Measurements from ENCODE around the gene GABPB1.
A peak's percentile ranks its signal among the peaks of the same experiment; 100 is the strongest.
"Not testable (repeated sequence)": the region's sequence is repeated elsewhere in the genome, so short reads cannot be mapped to it uniquely, and the experiment has no call there.

Gene GABPB1

DNA sequence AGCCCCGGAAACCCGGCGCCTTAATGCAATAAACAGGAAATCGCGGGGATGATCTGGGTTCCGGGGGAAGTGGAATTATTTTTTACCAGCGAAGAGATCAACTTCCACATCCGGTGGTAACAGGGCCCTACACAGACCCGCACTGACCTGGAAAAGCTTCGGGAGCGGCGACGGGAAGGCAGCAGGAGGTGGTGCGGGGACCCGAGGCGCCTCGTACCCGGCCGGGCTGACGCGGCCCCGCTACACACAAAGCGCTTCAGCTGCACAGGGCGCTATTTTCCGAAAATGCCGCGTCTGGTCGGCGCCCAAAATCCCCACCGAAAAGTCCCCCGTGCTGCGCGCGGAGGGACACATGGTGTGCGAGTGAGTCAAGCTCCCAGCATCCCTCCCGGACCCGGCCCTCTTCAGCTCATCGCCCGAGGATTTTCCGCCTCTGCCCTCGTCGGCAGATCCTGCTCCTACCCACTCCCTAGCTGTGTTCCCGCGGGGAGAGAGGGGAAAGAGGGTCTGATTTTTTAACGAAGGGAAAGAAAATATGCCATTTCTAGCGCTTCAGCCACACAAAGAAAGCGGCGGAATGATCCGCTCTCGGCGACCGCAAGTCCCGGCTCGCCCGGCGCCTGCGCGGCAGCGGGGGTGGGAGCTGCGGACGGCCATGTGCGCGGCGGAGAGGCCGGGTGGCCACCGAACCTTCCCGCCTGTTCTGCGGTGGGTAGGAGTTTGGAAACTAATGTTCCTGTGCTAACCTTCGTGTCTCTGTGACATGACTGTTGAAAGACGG, at the start of gene GABPB1:
Gene GABPB1 (minus strand): TSS at position 361 of the 781 bp plus-strand sequence. CDS start 45,400 bp downstream, outside the sequence.
- TF ChIP-seq, protein P1, sequence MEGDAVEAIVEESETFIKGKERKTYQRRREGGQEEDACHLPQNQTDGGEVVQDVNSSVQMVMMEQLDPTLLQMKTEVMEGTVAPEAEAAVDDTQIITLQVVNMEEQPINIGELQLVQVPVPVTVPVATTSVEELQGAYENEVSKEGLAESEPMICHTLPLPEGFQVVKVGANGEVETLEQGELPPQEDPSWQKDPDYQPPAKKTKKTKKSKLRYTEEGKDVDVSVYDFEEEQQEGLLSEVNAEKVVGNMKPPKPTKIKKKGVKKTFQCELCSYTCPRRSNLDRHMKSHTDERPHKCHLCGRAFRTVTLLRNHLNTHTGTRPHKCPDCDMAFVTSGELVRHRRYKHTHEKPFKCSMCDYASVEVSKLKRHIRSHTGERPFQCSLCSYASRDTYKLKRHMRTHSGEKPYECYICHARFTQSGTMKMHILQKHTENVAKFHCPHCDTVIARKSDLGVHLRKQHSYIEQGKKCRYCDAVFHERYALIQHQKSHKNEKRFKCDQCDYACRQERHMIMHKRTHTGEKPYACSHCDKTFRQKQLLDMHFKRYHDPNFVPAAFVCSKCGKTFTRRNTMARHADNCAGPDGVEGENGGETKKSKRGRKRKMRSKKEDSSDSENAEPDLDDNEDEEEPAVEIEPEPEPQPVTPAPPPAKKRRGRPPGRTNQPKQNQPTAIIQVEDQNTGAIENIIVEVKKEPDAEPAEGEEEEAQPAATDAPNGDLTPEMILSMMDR (IDR thresholded peaks at IDR 0.05; ENCODE audit: insufficient read depth, low read depth, low read length, missing control alignments), result no peak
- peak; percentile 96 for DNase-seq (ENCODE audit: low read depth)
- peak within 1 kb of the TSS; percentile 90 for H3K4me3 ChIP-seq (ENCODE audit: low read length)

DNA sequence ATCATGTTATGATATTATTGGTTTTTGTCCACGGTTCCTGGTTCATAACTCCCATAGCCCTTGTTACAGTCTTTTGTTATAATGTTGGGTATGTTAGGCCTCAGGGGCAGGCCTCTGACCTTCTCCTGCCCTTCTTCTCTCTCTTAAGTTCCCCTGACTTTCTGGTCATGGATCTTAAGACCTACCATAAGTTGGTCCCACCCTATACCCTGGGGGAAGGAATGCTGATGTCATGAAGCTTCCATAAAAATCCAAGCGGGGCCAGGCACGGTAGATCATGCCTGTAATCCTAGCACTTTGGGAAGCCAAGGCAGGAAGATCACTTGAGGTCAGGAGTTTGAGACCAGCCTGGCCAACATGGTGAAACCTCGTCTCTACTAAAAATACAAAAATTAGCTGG, 36.6 kb upstream of the GABPB1 start:
- not testable (repeated sequence) for H3K4me3 ChIP-seq (ENCODE audit: low read length); DNase-seq (ENCODE audit: low read depth)

DNA sequence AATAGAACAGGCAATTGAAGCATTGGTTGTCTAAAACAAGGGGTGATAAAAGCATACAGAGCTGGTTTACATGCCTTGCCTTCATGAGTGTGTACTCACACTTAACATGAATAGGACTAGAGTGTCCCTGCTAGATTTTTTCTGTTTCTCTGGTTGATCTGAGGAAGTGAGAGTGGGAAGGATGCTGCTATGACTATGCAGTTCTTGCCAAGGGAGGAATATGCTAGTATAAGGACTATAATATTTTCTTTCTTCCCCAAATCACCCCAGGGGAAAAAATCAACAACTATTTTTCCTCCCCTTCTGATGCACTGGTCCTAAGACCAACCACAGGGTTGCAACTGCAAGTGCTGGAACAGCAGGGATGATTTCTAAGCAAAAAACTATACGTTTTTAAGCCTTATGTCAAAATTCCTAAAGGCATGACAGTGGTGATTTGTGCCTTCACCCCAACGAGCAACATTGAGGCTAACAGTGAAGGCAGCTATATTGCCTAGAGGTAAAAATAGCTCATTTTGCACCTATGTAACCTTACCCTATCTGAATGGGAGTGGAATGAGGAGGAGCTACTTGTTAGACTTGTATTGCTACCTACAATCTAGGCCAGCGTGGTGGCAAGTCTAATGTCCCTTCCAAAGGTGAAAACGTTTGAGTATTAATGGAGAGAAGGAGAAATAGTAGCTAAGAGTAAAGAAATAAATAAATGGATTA, 35.7 kb upstream of the GABPB1 start:
- TF ChIP-seq, protein P1 (IDR thresholded peaks at IDR 0.05; ENCODE audit: insufficient read depth, low read depth, low read length, missing control alignments), result no peak
- peak; percentile 52 for DNase-seq (ENCODE audit: low read depth)
- no peak overlapping the region for H3K4me3 ChIP-seq (ENCODE audit: low read length)

DNA sequence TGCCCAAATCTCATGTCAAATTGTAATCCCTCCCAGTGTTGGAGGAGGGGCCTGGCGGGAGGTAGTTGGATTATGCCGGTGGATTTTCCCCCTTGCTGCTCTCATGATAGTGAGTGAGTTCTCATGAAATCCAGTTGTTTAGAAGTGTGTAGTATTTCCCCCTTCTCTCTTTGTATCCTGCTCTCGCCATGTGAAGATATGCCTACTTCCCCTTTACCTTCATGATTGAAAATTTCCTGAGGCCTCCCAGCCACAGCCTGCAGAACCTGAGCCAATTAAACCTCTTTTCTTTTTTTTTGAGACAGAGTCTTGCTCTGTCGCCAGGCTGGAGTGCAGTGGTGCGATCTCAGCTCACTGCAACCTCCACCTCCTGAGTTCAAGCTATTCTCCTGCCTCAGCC, 27.4 kb upstream of the GABPB1 start:
- H3K4me3 ChIP-seq (ENCODE audit: low read length); DNase-seq (ENCODE audit: low read depth): not testable (repeated sequence)

DNA sequence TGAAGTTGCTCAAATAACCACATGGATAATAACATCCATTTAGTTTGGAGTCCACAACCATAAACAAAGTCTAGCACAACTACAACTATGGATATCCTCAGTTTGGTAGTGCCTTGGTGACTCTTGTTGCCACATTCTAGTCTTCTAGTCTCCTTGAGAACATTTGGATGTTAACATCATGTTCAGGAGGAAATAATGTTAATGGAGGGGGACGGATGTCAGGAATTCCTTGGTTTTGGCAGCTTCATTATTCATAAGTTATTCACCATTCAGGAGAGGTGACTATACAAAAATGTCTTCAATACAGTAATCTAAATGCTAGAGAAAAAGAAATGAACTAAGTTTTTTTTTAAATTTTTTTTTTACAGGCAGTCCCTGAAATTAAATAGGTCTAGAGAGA, 26.4 kb upstream of the GABPB1 start:
- TF ChIP-seq, protein P1 (IDR thresholded peaks at IDR 0.05; ENCODE audit: insufficient read depth, low read depth, low read length, missing control alignments), result no peak
- H3K4me3 ChIP-seq (ENCODE audit: low read length), result no peak overlapping the region
- DNase-seq (ENCODE audit: low read depth), result no peak

DNA sequence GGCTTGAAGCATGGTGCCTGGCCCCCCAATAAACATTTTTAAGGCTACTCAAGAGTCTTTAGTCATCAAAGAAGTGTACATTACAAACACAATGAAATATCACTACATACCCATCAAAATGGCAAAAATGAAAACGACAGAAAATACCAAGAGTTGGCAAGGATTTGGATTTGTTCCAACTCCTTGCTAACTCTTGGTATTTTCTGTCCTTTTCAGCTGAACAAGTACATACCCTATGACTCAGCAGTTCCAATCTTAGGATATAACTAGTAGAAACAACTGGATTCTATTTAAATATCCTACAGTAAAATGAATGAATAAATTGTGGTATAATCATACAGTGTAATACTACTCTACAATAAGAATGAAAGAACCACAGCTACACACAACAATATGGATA, 25.1 kb upstream of the GABPB1 start:
- DNase-seq (ENCODE audit: low read depth), result no peak
- H3K4me3 ChIP-seq (ENCODE audit: low read length), result no peak overlapping the region
- TF ChIP-seq, protein P1 (IDR thresholded peaks at IDR 0.05; ENCODE audit: insufficient read depth, low read depth, low read length, missing control alignments), result no peak

DNA sequence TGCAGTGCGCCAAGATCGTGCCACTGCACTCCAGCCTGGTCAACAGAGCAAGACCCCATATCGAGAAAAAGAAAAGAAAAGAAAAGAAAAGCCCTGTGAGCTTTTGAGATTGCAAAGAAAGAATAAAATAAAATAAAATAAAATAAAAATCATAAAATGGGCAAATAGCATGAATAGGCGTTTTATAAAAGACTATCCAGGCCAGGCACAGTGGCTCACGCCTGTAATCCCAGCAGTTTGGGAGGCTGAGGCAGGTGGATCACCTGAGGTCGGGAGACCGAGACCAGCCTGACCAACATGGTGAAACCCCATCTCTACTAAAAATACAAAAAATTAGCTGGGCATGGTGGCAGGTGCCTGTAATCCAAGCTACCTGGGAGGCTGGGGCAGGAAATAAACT, 24.4 kb upstream of the GABPB1 start:
- H3K4me3 ChIP-seq (ENCODE audit: low read length); DNase-seq (ENCODE audit: low read depth): not testable (repeated sequence)

DNA sequence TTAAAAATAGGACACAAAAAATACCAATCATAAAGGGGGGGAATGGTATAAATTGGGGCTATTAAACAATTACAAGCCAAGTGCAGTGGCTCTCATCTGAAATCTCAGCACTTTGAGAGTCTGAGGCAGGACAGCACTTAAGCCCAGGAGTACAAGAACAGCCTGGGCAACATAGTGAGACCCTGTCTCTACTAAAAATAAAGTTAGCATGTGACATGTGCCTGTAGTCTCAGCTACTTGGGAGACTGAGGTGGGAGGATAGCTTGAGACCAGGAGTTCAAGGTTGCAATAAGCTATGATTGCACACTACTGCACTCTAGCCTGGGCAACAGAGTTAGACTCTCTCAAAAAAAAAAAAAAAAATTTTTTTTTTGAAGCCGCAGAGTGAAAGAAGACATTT, 23.8 kb upstream of the GABPB1 start:
- no peak for DNase-seq (ENCODE audit: low read depth)
- TF ChIP-seq, protein P1 (IDR thresholded peaks at IDR 0.05; ENCODE audit: insufficient read depth, low read depth, low read length, missing control alignments), result no peak
- H3K4me3 ChIP-seq (ENCODE audit: low read length), result no peak overlapping the region
